Spinal cord (tissue), 10 donors: Measurements from ENCODE around the gene RAMACL. TPM values are rescaled to one million over a fixed set of nuclear protein-coding genes. Genes with fewer than 3 reads are reported as not detected.

Experiments used
- DNase-seq, 6 donors: peaks; one replicate each; pipeline versions ENCODE4 v3.0.0 to v3.0.0-alpha.2; 2013 to 2015; ENCODE audit warnings: low spot score in 6 of 6, low read depth in 4 of 6
- H3K27ac ChIP-seq: one replicate; pipeline ENCODE4 v1.5.1; 2013; ENCODE audit warnings: low read depth, low read length, control low read depth
- H3K27me3 ChIP-seq: one replicate; pipeline ENCODE4 v1.6.1; 2013; ENCODE audit warnings: low read length; ENCODE audit not compliant: control insufficient read depth, insufficient read depth
- H3K36me3 ChIP-seq: one replicate; pipeline ENCODE4 v1.6.1; 2013; ENCODE audit warnings: low read length; ENCODE audit not compliant: control insufficient read depth, insufficient read depth
- H3K4me1 ChIP-seq: one replicate; pipeline ENCODE4 v1.6.1; 2013; ENCODE audit warnings: low read length; ENCODE audit not compliant: control insufficient read depth, insufficient read depth
- H3K4me3 ChIP-seq: one replicate; pipeline ENCODE4 v1.5.1; 2013; ENCODE audit warnings: low read depth, low read length, control low read depth
- H3K9me3 ChIP-seq: one replicate; pipeline ENCODE4 v1.6.1; 2013; ENCODE audit warnings: low read length; ENCODE audit not compliant: control insufficient read depth, insufficient read depth
- WGBS: methylation state at CpG from one replicate; pipeline ENCODE4 v1.1.5; 2013; ENCODE audit warnings: missing lambda C conversion rate; ENCODE audit not compliant: insufficient coverage; 5-methylcytosine and 5-hydroxymethylcytosine counted together
- polyA plus RNA-seq, 2 donors: library from polyadenylated mRNA; unstranded; fragments of 120-200 nt; gene quantifications; one replicate each; pipeline ENCODE4 v1.2.1, GENCODE V29; 2013; ENCODE audit not compliant: insufficient read length in 2 of 2
- total RNA-seq, 2 donors: library from RNA; depleted of rRNA in 1 of 2; stranded (reverse); fragments of 120-200 nt in 1 of 2; fragments of >200 nt in 1 of 2; gene quantifications; one replicate each; pipeline versions ENCODE4 v1.2.3 to v1.2.4, GENCODE V29; 2013 to 2014
- donor health status: healthy.

The RAMACL gene
- total and polyA plus RNA-seq, 4 donors, result 0.18 to 1.5 (median 0.89) TPM

DNA sequence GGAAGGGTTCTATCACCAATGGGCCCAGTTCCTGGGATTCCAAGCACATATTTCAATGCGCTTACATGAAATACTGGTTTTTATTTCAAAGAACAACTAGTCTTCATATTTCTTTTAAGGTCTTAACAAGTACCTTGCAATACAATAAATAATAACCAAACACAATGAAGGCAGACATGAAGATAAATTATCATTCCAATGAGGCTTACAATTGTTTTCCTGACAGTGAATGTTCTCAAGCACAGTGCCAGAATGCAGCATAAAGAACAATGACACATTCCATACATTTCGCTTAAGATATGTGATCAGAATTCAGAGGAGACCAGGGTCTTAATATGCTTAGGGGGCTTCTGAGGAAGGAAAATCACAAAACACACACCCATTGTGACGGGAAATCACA lies 26.3 kb downstream of the RAMACL start:
- no peak overlapping the region for H3K4me3 ChIP-seq
- H3K9me3 ChIP-seq, result peaks cover 6% of the 10 kb centered on the region
- H3K36me3 ChIP-seq, result peaks cover 8% of the 10 kb centered on the region
- H3K27me3 ChIP-seq, result no peaks in the 10 kb centered on the region
- DNase-seq, result no peak
- no CpG with 5 or more reads among the region's 3 CpGs for WGBS
- no peak overlapping the region for H3K27ac ChIP-seq
- peaks cover 21% of the 10 kb centered on the region for H3K4me1 ChIP-seq

DNA sequence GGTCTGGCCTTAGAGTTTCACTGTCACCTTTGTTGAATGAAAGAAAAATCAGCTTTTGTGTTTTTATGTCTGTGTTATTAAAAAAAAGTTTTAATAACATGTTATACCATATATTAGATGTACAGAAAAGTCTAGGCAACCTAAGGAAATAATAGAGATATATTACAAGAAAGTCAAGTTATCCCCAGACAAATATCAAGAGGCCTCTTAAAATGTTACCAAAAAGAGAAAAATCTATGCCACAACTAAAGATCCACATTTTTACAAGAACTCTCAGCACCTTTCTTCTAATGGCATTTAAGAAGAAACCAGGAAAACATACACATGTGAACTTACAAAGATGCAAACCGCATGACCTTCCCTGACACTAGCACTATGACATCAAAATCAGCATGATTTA lies 26.8 kb downstream of the RAMACL start:
- WGBS, result no CpG with 5 or more reads among the region's 1 CpG
- no peak for DNase-seq
- H3K36me3 ChIP-seq, result peaks cover 7% of the 10 kb centered on the region
- H3K27me3 ChIP-seq, result no peaks in the 10 kb centered on the region
- peaks cover 6% of the 10 kb centered on the region for H3K9me3 ChIP-seq
- no peak overlapping the region for H3K27ac ChIP-seq
- peaks cover 15% of the 10 kb centered on the region for H3K4me1 ChIP-seq
- no peak overlapping the region for H3K4me3 ChIP-seq

- no peaks in the 10 kb centered on the region for H3K27me3 ChIP-seq
- H3K4me1 ChIP-seq, result peaks cover 18% of the 10 kb centered on the region
- H3K36me3 ChIP-seq, result peaks cover 7% of the 10 kb centered on the region
- no peak overlapping the region for H3K27ac ChIP-seq
- DNase-seq, result no peak
- H3K4me3 ChIP-seq, result no peak overlapping the region
- WGBS, result 100% methylated on average over 1 of the region's 5 CpGs
- peaks cover 6% of the 10 kb centered on the region for H3K9me3 ChIP-seq
These were observed 27.3 kb downstream of the RAMACL start for GRCh38 chr6:166559211-166559610.

- Histone ChIP-seq H3K9me3 (peaks cover 6% of the 10 kb centered on the region), H3K4me3 (no peak overlapping the region), H3K27me3 (no peaks in the 10 kb centered on the region), H3K36me3 (peaks cover 7% of the 10 kb centered on the region), H3K27ac (no peak overlapping the region), H3K4me1 (peaks cover 23% of the 10 kb centered on the region)
- 94% methylated on average over 11 of the region's 12 CpGs for WGBS
- no peak for DNase-seq
These were observed 28.1 kb downstream of the RAMACL start for GRCh38 chr6:166558156-166559005.

- DNase-seq, result peak in 3 of 6 donors; percentile 47 to 85 (median 56)
- no peaks in the 10 kb centered on the region for H3K36me3 ChIP-seq
- no peak overlapping the region for H3K27ac ChIP-seq
- H3K27me3 ChIP-seq, result no peaks in the 10 kb centered on the region
- no peak overlapping the region for H3K4me3 ChIP-seq
- H3K9me3 ChIP-seq, result peaks cover 6% of the 10 kb centered on the region
- peaks cover 29% of the 10 kb centered on the region for H3K4me1 ChIP-seq
- WGBS, result 68% methylated on average over 15 of the region's 16 CpGs
These were observed 29.6 kb downstream of the RAMACL start for GRCh38 chr6:166556863-166557322.

- no peak for DNase-seq
- Histone ChIP-seq H3K9me3 (peaks cover 6% of the 10 kb centered on the region), H3K27me3 (no peaks in the 10 kb centered on the region), H3K4me1 (peaks cover 31% of the 10 kb centered on the region), H3K36me3 (no peaks in the 10 kb centered on the region), H3K4me3 (no peak overlapping the region), H3K27ac (no peak overlapping the region)
These were observed 30.1 kb downstream of the RAMACL start for GRCh38 chr6:166556336-166556735.

DNA sequence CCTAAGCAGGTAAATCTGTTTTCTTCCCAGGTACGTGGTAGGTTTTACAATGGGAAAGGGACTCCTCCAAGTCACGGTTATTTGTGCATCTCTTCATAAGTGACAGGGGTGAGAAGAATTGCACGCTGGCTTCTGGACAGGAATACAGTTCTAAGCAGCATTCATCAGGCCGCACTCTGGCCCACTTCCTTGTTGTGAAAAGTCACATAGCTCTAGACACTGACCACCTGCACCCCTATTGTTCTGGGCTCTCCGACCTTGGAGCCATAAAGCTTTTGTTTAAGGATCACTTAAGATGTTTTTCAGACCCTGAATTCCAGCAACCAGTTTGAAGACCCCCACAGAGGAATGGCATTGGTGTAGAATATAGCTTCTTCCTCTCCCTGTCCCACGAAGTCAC lies 31.4 kb downstream of the RAMACL start:
- Histone ChIP-seq H3K27ac (no peak overlapping the region), H3K27me3 (no peaks in the 10 kb centered on the region), H3K36me3 (no peaks in the 10 kb centered on the region), H3K4me1 (peaks cover 28% of the 10 kb centered on the region), H3K9me3 (peaks cover 6% of the 10 kb centered on the region), H3K4me3 (no peak overlapping the region)
- no peak for DNase-seq
- WGBS, result 85% methylated on average over 3 of the region's 6 CpGs

DNA sequence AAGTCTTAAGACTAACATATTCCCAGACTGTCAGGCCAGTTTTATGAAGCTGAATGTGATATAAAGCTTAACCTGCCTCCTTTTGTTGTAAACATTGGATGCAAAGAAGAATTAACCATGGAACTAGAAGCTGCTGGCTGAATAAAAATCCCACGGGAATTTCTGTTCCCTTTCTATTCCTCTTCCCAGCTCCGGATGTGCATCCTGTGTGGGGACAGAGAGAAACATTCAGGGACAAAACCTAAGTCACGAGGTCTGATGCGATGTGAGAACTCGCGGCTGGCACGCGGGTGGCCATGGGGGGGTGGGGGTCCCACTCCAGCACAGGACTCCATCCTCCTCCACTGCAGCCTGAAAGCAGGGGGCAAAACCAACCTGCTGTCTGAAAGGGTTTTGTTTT lies 32.2 kb downstream of the RAMACL start:
- no peak for DNase-seq
- peaks cover 28% of the 10 kb centered on the region for H3K4me1 ChIP-seq
- no peaks in the 10 kb centered on the region for H3K36me3 ChIP-seq
- peak overlapping the region; percentile 68 for H3K27ac ChIP-seq
- no peaks in the 10 kb centered on the region for H3K9me3 ChIP-seq
- H3K4me3 ChIP-seq, result no peak overlapping the region
- no peaks in the 10 kb centered on the region for H3K27me3 ChIP-seq
- WGBS, result 49% methylated on average over 5 of the region's 8 CpGs

DNA sequence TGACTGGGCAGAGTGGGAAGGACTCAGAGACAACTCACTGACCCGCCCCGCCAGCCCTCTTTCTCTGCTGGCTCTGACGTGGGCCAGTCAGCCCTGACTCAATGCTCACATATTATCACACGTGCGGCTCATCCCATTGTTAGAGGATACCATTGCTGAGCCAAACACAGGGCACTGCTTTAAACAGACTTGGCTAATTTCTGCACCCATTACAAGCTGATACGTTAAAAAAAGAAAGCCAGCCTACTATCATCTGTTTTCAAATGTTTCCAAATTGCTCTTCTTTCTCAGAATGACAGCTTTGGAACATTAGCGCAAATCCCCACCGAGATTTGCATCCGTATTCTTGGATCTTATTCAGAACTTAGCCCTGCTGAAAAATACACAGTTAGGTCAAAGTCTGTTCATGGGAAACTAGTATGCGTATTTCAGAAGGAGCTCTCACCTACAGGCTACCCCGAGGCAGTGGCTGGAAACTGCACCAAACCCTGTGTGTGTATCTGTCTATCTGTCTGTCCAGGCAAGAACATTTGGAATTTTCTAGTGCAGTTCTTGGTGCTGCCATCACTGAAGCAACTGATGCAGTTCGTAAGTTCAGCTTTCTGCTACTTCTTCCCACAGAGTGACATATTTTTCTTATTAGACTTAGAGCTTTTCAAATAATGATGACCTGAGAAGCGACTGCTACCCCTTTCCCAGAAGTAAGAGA lies 32.8 kb downstream of the RAMACL start:
- peak overlapping the region; percentile 68 for H3K27ac ChIP-seq
- no peaks in the 10 kb centered on the region for H3K9me3 ChIP-seq
- H3K27me3 ChIP-seq, result no peaks in the 10 kb centered on the region
- 38% methylated on average over 10 of the region's 13 CpGs for WGBS
- H3K4me3 ChIP-seq, result no peak overlapping the region
- H3K36me3 ChIP-seq, result no peaks in the 10 kb centered on the region
- DNase-seq, result peak in 2 of 6 donors; percentile 56 to 79
- peaks cover 28% of the 10 kb centered on the region for H3K4me1 ChIP-seq
